HepG2 (cell line): ENCODE measurements around the gene FURIN. TPM values are rescaled to one million over a fixed set of nuclear protein-coding genes. Genes with fewer than 3 reads are reported as not detected.
A peak's percentile ranks its signal among the peaks of the same experiment; 100 is the strongest.

ENCODE experiments used
- CHD4 ChIP-seq: fragments of 200-600 bp; sonication (generic); IDR thresholded peaks from 2 replicates; pipeline ENCODE4 v1.7.0; 2017; ENCODE audit warnings: mild to moderate bottlenecking, low read length, borderline replicate concordance
- IRF2 ChIP-seq: IDR thresholded peaks from 2 replicates; pipeline ENCODE4 v1.6.1; 2018; ENCODE audit warnings: missing genetic modification reagents, missing compliant biosample characterization
- KDM1A ChIP-seq: IDR thresholded peaks from 2 replicates; pipeline ENCODE4 v1.6.1; 2016; ENCODE audit warnings: missing compliant biosample characterization
- MAX ChIP-seq: IDR thresholded peaks from 2 replicates; pipeline ENCODE4 v1.6.1; 2012; ENCODE audit warnings: inconsistent platforms
- PAXIP1 ChIP-seq: sonication (generic); formaldehyde crosslinking; conservative IDR thresholded peaks from 2 replicates; pipeline ENCODE4 v1.4.0; 2020; ENCODE audit warnings: mild to moderate bottlenecking, missing genetic modification reagents, moderate library complexity
- RCOR2 ChIP-seq: IDR thresholded peaks from 2 replicates; pipeline ENCODE4 v1.6.1; 2016; ENCODE audit warnings: missing biosample characterization, missing genetic modification reagents
- SIX4 ChIP-seq: sonication (generic); formaldehyde crosslinking; IDR thresholded peaks from 2 replicates; pipeline ENCODE4 v1.4.0; 2020; ENCODE audit warnings: missing genetic modification reagents
- SOX13 ChIP-seq, 3 experiments: fragments of 450-650 bp in 1 of 3; sonication (generic) in 1 of 3; formaldehyde crosslinking in 1 of 3; IDR thresholded peaks in 2 of 3; conservative IDR thresholded peaks in 1 of 3; 2 replicates each; pipeline versions ENCODE4 v1.5.0 to v1.6.1; 2016 to 2020; ENCODE audit warnings: antibody characterized with exemption in 1 of 3, mild to moderate bottlenecking in 1 of 3, missing compliant biosample characterization in 1 of 3, missing genetic modification reagents in 1 of 3, moderate library complexity in 1 of 3
- TBX2 ChIP-seq: sonication (generic); formaldehyde crosslinking; IDR thresholded peaks from 2 replicates; pipeline ENCODE4 v1.5.0; 2020; ENCODE audit warnings: missing genetic modification reagents, mild to moderate bottlenecking, borderline replicate concordance
- YEATS2 ChIP-seq: sonication (generic); formaldehyde crosslinking; IDR thresholded peaks from 2 replicates; pipeline ENCODE4 v1.4.0; 2020; ENCODE audit warnings: missing genetic modification reagents, borderline replicate concordance
- ZKSCAN8 ChIP-seq: IDR thresholded peaks from 2 replicates; pipeline ENCODE4 v1.6.1; 2016; ENCODE audit warnings: borderline replicate concordance, missing genetic modification reagents, missing compliant biosample characterization
- ZNF549 ChIP-seq: sonication (generic); formaldehyde crosslinking; IDR thresholded peaks from 2 replicates; pipeline ENCODE4 v1.5.0; 2020; ENCODE audit warnings: missing genetic modification reagents
- ZNF558 ChIP-seq: sonication (generic); formaldehyde crosslinking; IDR thresholded peaks from 2 replicates; pipeline ENCODE4 v1.9.0; 2022; ENCODE audit warnings: mild to moderate bottlenecking, missing genetic modification reagents, borderline replicate concordance
- ZNF770 ChIP-seq: sonication (generic); formaldehyde crosslinking; IDR thresholded peaks from 2 replicates; pipeline ENCODE4 v1.5.0; 2020; ENCODE audit warnings: mild to moderate bottlenecking, missing genetic modification reagents
- ZNF780A ChIP-seq: sonication (generic); formaldehyde crosslinking; IDR thresholded peaks from 2 replicates; pipeline ENCODE4 v1.8.0; 2022; ENCODE audit warnings: mild to moderate bottlenecking, missing genetic modification reagents, moderate library complexity
- polyA plus RNA-seq, 8 experiments: library from polyadenylated mRNA; depleted of rRNA in 3 of 8; stranded (reverse) in 7 of 8; unstranded in 1 of 8; fragments of >200 nt; fragmentation: Illumina TruSeq in 4 of 8; extraction: Trizol in 4 of 8; gene quantifications; 2 replicates each; pipeline versions ENCODE4 v1.2.1 to v1.2.3, GENCODE V29; 2011 to 2016; ENCODE audit warnings: low read depth in 4 of 8, missing spikeins in 1 of 8, mixed read lengths in 1 of 8; ENCODE audit not compliant: insufficient read depth in 1 of 8
- total RNA-seq, 5 experiments: library from RNA; depleted of rRNA; stranded (reverse); fragments of >200 nt; fragmentation: Illumina TruSeq; extraction: Trizol; gene quantifications; 2 replicates each; pipeline ENCODE4 v1.2.3, GENCODE V29; 2016; ENCODE audit warnings: low read depth in 1 of 5
- TF ChIP-seq, protein P1 (sequence below): sonication (generic); formaldehyde crosslinking; IDR thresholded peaks from 2 replicates; pipeline ENCODE4 v1.4.0; 2020; ENCODE audit warnings: missing genetic modification reagents
- TF ChIP-seq, protein P2 (sequence below): sonication (generic); formaldehyde crosslinking; IDR thresholded peaks from 2 replicates; pipeline ENCODE4 v1.5.0; 2020; ENCODE audit warnings: missing genetic modification reagents
- TF ChIP-seq, protein P3 (sequence below): sonication (generic); formaldehyde crosslinking; IDR thresholded peaks from 2 replicates; pipeline ENCODE4 v1.4.0; 2020; ENCODE audit warnings: missing genetic modification reagents

The FURIN gene
- total and polyA plus RNA-seq, 2 of the 13 experiments (the other 11 are each of a cell fraction or from before 2014, with no cell fraction given), result 15.2 to 17.4 TPM

DNA sequence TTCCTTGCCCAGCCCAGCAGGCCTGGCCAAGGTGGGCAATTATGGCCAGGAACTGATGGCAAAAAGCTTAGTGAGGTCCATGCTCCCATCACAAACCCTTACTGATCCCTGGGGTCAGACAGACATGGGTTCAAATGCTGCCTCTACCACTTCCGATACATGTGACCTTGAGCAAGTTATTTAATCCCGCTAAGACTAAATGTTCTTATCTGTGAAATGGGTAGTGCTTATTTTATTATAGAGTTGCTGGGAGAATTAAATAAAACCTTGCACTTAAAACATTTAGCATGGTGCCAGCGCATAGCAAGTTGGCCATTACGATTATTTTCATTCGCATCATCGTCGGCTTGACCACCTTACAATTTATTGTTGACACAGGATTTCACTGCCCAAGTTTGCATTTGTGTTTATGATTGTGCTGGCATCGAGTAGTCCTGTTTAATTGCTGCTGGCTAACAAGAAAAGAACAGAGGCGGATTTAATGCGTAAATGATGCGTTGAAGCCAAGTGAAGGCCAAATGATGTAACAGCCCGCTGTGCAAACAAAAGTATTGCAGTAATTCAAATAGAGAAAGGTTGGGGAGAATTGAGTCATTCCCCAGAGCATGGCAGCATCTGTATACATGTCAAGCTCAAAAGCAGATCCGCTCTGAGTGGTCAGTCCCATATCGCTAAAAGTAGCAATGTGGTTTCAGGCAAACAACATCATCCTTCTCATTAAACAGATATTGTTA lies 7.3 kb upstream of the FURIN start (continued):
- TF ChIP-seq PAXIP1 (CRISPR knock-in tag) (peak; percentile 49), ZNF780A (CRISPR knock-in tag) (peak; percentile 58; the same call in 1 of the 2 replicates), CHD4 (no peak), ZNF549 (CRISPR knock-in tag) (no peak), MAX (0 out of 2 replicates have a peak, but pooled peaks have one; percentile 13), IRF2 (CRISPR knock-in tag) (peak; percentile 53), YEATS2 (CRISPR knock-in tag) (peak; percentile 26; the same call in 1 of the 2 replicates), ZKSCAN8 (CRISPR knock-in tag) (peak; percentile 81; the same call in 1 of the 2 replicates), TBX2 (peak; percentile 70; the same call in 1 of the 2 replicates), ZNF770 (peak; percentile 44), KDM1A (peak; percentile 16; the same call in 1 of the 2 replicates), SIX4 (CRISPR knock-in tag) (peak; percentile 60; the same call in 1 of the 2 replicates), SOX13 (IDR thresholded peaks at IDR 0.05) (peak; percentile 61; the same call in 1 of the 2 replicates), SOX13 (CRISPR knock-in tag; conservative IDR thresholded peaks at IDR 0.05 in 1 of 2, IDR thresholded peaks at IDR 0.05 in 1 of 2) (peak in 1 of 2 experiments; percentile 89; a peak in 2 of 4 replicates), ZNF558 (CRISPR knock-in tag) (no peak), RCOR2 (CRISPR knock-in tag) (peak; percentile 78)
- TF ChIP-seq, protein P1, sequence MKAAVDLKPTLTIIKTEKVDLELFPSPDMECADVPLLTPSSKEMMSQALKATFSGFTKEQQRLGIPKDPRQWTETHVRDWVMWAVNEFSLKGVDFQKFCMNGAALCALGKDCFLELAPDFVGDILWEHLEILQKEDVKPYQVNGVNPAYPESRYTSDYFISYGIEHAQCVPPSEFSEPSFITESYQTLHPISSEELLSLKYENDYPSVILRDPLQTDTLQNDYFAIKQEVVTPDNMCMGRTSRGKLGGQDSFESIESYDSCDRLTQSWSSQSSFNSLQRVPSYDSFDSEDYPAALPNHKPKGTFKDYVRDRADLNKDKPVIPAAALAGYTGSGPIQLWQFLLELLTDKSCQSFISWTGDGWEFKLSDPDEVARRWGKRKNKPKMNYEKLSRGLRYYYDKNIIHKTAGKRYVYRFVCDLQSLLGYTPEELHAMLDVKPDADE (CRISPR knock-in tag), result 0 out of 2 replicates have a peak, but pooled peaks have one; percentile 30
- TF ChIP-seq, protein P2, sequence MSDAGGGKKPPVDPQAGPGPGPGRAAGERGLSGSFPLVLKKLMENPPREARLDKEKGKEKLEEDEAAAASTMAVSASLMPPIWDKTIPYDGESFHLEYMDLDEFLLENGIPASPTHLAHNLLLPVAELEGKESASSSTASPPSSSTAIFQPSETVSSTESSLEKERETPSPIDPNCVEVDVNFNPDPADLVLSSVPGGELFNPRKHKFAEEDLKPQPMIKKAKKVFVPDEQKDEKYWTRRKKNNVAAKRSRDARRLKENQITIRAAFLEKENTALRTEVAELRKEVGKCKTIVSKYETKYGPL (CRISPR knock-in tag), result peak; percentile 16; the same call in 1 of the 2 replicates
- TF ChIP-seq, protein P3, sequence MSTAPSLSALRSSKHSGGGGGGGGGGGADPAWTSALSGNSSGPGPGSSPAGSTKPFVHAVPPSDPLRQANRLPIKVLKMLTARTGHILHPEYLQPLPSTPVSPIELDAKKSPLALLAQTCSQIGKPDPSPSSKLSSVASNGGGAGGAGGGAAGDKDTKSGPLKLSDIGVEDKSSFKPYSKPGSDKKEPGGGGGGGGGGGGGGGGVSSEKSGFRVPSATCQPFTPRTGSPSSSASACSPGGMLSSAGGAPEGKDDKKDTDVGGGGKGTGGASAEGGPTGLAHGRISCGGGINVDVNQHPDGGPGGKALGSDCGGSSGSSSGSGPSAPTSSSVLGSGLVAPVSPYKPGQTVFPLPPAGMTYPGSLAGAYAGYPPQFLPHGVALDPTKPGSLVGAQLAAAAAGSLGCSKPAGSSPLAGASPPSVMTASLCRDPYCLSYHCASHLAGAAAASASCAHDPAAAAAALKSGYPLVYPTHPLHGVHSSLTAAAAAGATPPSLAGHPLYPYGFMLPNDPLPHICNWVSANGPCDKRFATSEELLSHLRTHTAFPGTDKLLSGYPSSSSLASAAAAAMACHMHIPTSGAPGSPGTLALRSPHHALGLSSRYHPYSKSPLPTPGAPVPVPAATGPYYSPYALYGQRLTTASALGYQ (CRISPR knock-in tag), result peak; percentile 77; the same call in 1 of the 2 replicates
